SJSA1 (cell line): Measurements from ENCODE around the gene HOXA10. TPM values are rescaled to one million over a fixed set of nuclear protein-coding genes. Genes with fewer than 3 reads are reported as not detected.
A peak's percentile ranks its signal among the peaks of the same experiment; 100 is the strongest.

Experiments used
- DNase-seq, 2 experiments: peaks; one replicate each; pipeline ENCODE4 v3.0.0-alpha.2; 2015 to 2020; ENCODE audit warnings: low spot score in 2 of 2, low read depth in 1 of 2
- H3K27ac ChIP-seq: fragments of 250-450 bp; sonication (Bioruptor Pico); 2 replicates; pipeline ENCODE4 v1.5.1; 2020; ENCODE audit warnings: mild to moderate bottlenecking, moderate library complexity
- H3K27me3 ChIP-seq: fragments of 250-450 bp; sonication (Bioruptor Pico); replicated peaks from 2 replicates; pipeline ENCODE4 v1.5.1; 2020; ENCODE audit warnings: mild to moderate bottlenecking, moderate library complexity
- H3K36me3 ChIP-seq: fragments of 250-450 bp; sonication (Bioruptor Pico); 2 replicates; pipeline ENCODE4 v1.5.1; 2020; ENCODE audit warnings: mild to moderate bottlenecking
- H3K4me1 ChIP-seq: fragments of 250-450 bp; sonication (Bioruptor Pico); replicated peaks from 2 replicates; pipeline ENCODE4 v1.6.1; 2021; ENCODE audit warnings: mild to moderate bottlenecking
- H3K4me3 ChIP-seq: fragments of 250-450 bp; sonication (Bioruptor Pico); 2 replicates; pipeline ENCODE4 v1.5.1; 2020; ENCODE audit warnings: mild to moderate bottlenecking
- H3K9me3 ChIP-seq: fragments of 250-450 bp; sonication (Bioruptor Pico); replicated peaks from 2 replicates; pipeline ENCODE4 v1.5.1; 2020; ENCODE audit warnings: mild to moderate bottlenecking
- total RNA-seq: library from RNA; depleted of rRNA; stranded (reverse); fragments of >200 nt; shearing (Covaris generic); gene quantifications from 2 replicates; pipeline ENCODE4 v1.2.3, GENCODE V29; 2014

The HOXA10 gene
- total RNA-seq, 1 experiment from 2014 or later, result 15.5 TPM

DNA sequence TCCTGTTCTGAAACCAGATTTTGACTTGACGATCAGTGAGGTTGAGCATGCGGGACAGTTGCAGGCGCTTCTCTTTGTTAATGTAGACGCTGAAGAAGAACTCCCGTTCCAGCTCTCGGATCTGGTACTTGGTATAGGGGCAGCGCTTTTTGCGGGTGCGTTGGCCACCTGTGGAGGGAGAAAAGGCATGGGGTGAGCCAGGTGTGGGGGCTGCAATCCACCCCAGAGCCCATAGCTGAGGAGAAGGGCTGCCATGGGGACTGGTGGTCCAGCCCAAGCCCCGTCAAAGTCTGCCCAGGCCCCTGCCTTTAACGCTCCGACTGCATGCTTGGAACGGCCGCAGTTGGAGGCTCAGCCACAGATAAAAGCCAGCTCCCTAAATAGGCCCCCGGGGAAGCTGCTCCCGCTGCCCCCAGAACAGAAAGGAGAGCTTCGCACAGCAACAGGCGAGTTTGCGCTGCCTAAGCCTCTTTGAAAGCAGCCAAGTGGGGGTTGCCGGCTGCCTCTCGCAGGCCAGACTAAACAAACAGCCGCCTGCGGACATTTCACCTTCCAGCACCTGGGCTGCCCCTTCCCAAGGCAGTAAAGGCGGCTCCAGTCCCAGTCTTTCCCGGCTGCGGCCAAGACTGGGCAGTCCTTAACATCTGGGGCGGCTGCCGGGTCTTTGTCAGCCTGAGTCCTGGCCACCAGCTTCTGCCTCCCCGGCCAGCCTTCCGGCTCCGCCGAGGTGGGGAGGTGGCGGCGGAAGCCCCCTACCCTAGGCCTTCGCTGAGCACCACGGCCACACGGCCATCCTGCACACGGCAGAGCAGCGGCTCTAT lies 9.0 kb upstream of the HOXA10 start:
- Histone ChIP-seq H3K27ac (peak overlapping the region; percentile 85), H3K27me3 (no peaks in the 10 kb centered on the region)
- DNase-seq, result peak; percentile 50 to 78

DNA sequence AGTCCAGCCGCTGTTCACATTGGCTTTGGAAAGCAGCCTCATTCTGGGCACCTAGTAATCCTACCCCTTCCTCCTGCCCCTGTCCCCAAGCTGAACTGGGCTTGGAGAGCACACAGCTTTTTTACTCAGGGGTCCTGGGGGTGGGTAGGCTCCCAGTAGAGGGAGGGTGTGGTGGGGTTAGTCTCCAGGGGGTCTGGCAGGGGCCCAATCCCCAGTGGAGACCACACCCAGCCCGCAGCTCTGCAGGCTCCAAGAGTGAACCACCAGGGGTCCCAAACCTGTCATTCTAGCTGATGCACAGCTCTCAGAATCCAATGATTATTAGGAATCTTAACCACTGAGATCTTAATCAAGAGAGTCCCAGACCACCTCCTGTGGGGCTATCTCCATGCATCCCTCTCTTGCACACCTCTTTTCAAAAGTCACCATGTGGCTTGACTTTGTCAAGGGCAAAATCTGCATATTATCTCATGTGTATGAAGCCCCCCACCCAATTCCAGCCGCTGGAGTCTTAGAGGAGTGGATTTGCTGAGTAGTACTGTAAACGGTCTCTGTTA lies 8.2 kb upstream of the HOXA10 start:
- peak in 1 of 2 experiments; percentile 43 for DNase-seq
- Histone ChIP-seq H3K4me3 (no peak overlapping the region), H3K4me1 (peaks cover 69% of the 10 kb centered on the region), H3K9me3 (no peaks in the 10 kb centered on the region), H3K27me3 (no peaks in the 10 kb centered on the region), H3K36me3 (peaks cover 12% of the 10 kb centered on the region), H3K27ac (no peak overlapping the region)

More for the DNA sequence above, 9.0 kb upstream of the HOXA10 start:
- Histone ChIP-seq H3K36me3 (peaks cover 12% of the 10 kb centered on the region), H3K4me3 (peak overlapping the region; percentile 65), H3K9me3 (no peaks in the 10 kb centered on the region), H3K4me1 (peaks cover 72% of the 10 kb centered on the region)

GRCh38 chr7:27181795-27182275 lies 7.7 kb upstream of the HOXA10 start:
- H3K27ac ChIP-seq, result no peak overlapping the region
- peaks cover 69% of the 10 kb centered on the region for H3K4me1 ChIP-seq
- DNase-seq, result peak in 1 of 2 experiments; percentile 30
- H3K27me3 ChIP-seq, result no peaks in the 10 kb centered on the region
- H3K9me3 ChIP-seq, result no peaks in the 10 kb centered on the region
- peaks cover 15% of the 10 kb centered on the region for H3K36me3 ChIP-seq
- no peak overlapping the region for H3K4me3 ChIP-seq

DNA sequence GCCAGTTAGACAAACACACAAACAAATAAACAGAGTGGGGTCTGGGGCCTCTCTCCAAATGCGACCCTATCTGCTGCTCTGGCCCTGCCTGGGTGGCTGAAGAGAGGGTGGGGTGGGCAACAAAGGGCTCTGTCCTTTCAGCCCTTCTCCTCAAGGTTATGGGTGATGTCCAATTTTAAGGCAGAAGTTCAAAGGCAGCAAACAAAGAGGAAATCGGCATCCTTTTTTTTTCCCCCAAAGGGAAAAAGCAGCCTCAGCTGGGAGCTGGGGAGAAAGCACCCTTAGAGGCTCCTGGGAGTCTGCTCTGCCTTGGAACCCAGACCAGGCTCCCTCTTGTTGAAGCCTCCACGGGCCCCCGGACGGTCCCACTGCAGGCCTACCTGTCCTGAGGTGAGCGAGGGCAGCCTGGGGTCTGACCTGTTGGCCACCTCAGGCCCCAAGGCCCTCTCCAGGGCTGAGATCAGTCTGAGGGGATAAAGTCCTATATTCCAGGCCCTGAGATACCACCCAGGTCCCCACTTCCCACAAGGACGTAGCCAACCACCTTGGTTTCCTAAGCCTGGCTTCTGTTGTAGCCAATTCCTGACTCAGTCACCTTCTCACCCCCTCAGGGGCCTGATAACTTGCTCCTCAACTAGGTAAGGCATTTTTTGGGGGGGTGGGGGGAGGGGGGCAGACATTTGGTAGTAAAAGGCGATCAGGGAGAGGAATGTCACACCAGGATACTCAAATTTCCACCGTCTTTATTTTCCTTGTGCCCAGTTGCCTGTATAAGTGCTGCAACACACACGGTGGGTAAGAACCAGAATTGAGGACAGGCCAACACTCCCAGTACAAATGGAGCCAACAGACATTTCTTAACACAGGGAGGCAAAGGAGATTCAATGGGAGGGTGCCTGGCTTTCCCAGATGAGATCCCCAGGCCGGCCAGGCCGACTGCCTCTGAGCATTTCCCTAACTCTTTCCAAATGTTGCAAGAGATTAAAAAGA lies 6.6 kb upstream of the HOXA10 start:
- Histone ChIP-seq H3K9me3 (no peaks in the 10 kb centered on the region), H3K4me1 (peaks cover 69% of the 10 kb centered on the region), H3K36me3 (peaks cover 20% of the 10 kb centered on the region), H3K27ac (peak overlapping the region; percentile 93), H3K4me3 (peak overlapping the region; percentile 57), H3K27me3 (no peaks in the 10 kb centered on the region)
- DNase-seq, result peak in 1 of 2 experiments; percentile 71

GRCh38 chr7:27179503-27180430 lies 5.6 kb upstream of the HOXA10 start:
- Histone ChIP-seq H3K4me1 (peaks cover 72% of the 10 kb centered on the region), H3K27ac (peak overlapping the region; percentile 93), H3K36me3 (peaks cover 22% of the 10 kb centered on the region), H3K4me3 (peak overlapping the region; percentile 57), H3K27me3 (no peaks in the 10 kb centered on the region), H3K9me3 (no peaks in the 10 kb centered on the region)
- DNase-seq, result peak; percentile 86 to 94

- H3K4me3 ChIP-seq, result peak overlapping the region; percentile 57
- H3K27me3 ChIP-seq, result no peaks in the 10 kb centered on the region
- H3K4me1 ChIP-seq, result peaks cover 77% of the 10 kb centered on the region
Measured at GRCh38 chr7:27179030-27179429, 4.9 kb upstream of the HOXA10 start.

DNA sequence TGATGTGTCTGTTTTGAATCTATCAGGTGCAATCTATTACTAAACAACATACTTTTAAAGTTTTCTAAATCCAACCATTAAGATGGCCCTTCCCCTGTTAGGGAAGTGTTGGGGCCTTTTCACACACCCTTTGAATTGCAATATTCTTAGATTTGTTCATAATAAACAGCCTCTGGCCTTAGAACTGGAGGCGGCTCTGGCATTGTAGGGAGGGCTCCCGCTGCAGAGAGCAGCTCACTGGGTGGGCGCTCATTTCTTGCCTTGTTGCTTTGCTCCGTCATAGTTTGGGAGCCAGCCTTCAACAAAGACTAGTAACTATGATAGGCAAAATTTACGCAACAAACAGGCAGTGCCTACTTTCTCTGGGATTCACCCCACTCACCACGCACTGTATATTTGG lies 4.2 kb upstream of the HOXA10 start:
- no peaks in the 10 kb centered on the region for H3K9me3 ChIP-seq
- H3K27me3 ChIP-seq, result no peaks in the 10 kb centered on the region
- peaks cover 78% of the 10 kb centered on the region for H3K4me1 ChIP-seq
- H3K27ac ChIP-seq, result peak overlapping the region; percentile 93
- H3K36me3 ChIP-seq, result peaks cover 25% of the 10 kb centered on the region
- DNase-seq, result peak in 1 of 2 experiments; percentile 79
- peak overlapping the region; percentile 57 for H3K4me3 ChIP-seq

More at GRCh38 chr7:27179030-27179429, 4.9 kb upstream of the HOXA10 start:
- H3K27ac ChIP-seq, result peak overlapping the region; percentile 93
- peak in 1 of 2 experiments; percentile 80 for DNase-seq
- H3K9me3 ChIP-seq, result no peaks in the 10 kb centered on the region
- H3K36me3 ChIP-seq, result peaks cover 19% of the 10 kb centered on the region

- no peaks in the 10 kb centered on the region for H3K27me3 ChIP-seq
- no peaks in the 10 kb centered on the region for H3K9me3 ChIP-seq
- DNase-seq, result peak in 1 of 2 experiments; percentile 81
- peak overlapping the region; percentile 57 for H3K4me3 ChIP-seq
- peaks cover 28% of the 10 kb centered on the region for H3K36me3 ChIP-seq
- H3K4me1 ChIP-seq, result peaks cover 74% of the 10 kb centered on the region
- peak overlapping the region; percentile 93 for H3K27ac ChIP-seq
Measured at GRCh38 chr7:27177795-27178320, 3.7 kb upstream of the HOXA10 start.

- DNase-seq, result peak in 1 of 2 experiments; percentile 88
- Histone ChIP-seq H3K27ac (peak overlapping the region; percentile 93), H3K36me3 (peaks cover 26% of the 10 kb centered on the region), H3K27me3 (no peaks in the 10 kb centered on the region), H3K4me3 (peak overlapping the region; percentile 57), H3K9me3 (no peaks in the 10 kb centered on the region), H3K4me1 (peaks cover 73% of the 10 kb centered on the region)
Measured at GRCh38 chr7:27176962-27177794, 3.1 kb upstream of the HOXA10 start.

DNA sequence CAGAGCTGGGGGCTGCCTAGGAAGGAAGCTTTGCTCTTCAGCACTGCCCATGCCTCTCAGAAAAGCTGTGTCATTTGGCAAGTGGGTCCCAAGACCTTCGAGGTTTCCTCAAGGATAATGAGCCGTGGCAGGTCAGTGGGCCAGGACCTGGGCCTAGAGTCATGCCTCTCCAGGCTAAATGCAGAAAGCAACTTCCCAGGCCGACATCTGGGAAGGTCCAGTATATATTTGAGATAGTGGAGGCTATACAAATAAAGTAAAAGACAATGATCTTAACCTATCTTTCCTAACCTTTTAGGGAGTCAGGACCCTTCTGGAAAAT lies 2.4 kb upstream of the HOXA10 start:
- no peaks in the 10 kb centered on the region for H3K9me3 ChIP-seq
- peak overlapping the region; percentile 93 for H3K27ac ChIP-seq
- peak in 1 of 2 experiments; percentile 80 for DNase-seq
- peak overlapping the region; percentile 57 for H3K4me3 ChIP-seq
- H3K4me1 ChIP-seq, result peaks cover 68% of the 10 kb centered on the region
- peaks cover 26% of the 10 kb centered on the region for H3K36me3 ChIP-seq
- H3K27me3 ChIP-seq, result no peaks in the 10 kb centered on the region

DNA sequence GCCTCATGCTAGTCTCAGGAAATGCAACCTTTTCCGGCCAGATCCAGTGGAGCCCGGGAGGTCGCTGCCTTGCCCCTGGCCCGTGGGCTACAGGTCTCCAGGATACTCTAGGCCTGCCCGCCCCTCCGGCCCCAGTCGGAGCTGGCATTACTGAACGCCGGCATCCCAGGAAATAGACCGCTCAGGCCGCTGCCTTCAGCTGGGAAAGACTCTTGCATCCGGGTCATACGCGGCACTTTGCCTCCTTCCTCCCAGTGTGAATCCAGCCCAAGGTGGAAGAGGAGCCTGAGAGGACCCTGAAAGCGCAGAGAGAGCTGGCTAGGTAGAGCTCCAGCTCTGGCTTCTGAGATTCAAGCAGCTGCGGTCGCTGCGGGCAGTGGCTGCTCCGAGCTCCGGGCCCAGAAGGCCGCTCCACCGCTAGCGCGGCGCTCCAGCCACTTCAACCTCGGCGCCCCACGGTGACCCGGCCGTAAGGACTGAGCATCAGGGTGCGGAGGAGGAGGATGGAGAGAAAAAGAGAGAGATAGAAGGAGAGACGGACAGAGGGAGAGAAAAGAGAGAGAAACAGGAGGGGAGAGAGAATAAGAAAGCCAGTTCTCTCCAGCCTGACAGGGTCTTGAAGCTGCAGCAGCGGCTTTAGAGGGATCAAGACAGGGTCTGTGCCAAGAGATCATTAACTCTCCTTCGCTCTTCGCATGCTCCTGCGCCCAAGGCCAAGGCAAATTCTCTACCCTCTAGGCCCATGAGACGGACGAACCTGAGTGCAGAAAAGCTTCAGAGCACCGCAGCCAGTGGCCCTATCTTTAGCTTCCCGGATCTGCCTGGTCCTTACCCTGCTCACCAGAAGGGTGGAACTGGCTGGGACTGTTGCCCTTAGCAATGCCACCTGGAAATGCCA lies 1.8 kb upstream of the HOXA10 start:
- H3K4me3 ChIP-seq, result peak overlapping the region; percentile 57

More for the DNA sequence above, 1.8 kb upstream of the HOXA10 start:
- peak overlapping the region; percentile 93 for H3K27ac ChIP-seq
- DNase-seq, result peak; percentile 66 to 83
- no peaks in the 10 kb centered on the region for H3K27me3 ChIP-seq
- H3K4me1 ChIP-seq, result peaks cover 68% of the 10 kb centered on the region
- H3K36me3 ChIP-seq, result peaks cover 30% of the 10 kb centered on the region
- H3K9me3 ChIP-seq, result no peaks in the 10 kb centered on the region
